SU-DHL-6 (cell line): ENCODE data around the gene DHDDS.

ENCODE experiments used
- H2AFZ ChIP-seq: fragments of 200-600 bp; sonication (generic); 2 replicates; pipeline ENCODE4 v1.6.1; 2014; ENCODE audit warnings: low read depth, mild to moderate bottlenecking, moderate library complexity, mixed read lengths, antibody characterized with exemption, low read length; ENCODE audit not compliant: severe bottlenecking
- H3F3A ChIP-seq: fragments of 200-600 bp; shearing (Covaris generic); 2 replicates; pipeline ENCODE4 v1.6.0; 2016; ENCODE audit warnings: antibody characterized with exemption, mild to moderate bottlenecking; ENCODE audit not compliant: insufficient read depth
- H3K27ac ChIP-seq: fragments of 200-600 bp; sonication (generic); 2 replicates; pipeline ENCODE4 v1.5.1; 2016; ENCODE audit warnings: low read depth, mild to moderate bottlenecking, low read length, moderate library complexity, mixed read lengths
- H3K27me3 ChIP-seq: fragments of 200-600 bp; sonication (generic), shearing (Covaris generic); 2 replicates; pipeline ENCODE4 v1.6.0; 2014; ENCODE audit warnings: mild to moderate bottlenecking, low read length
- H3K36me3 ChIP-seq: fragments of 200-600 bp; sonication (generic); 2 replicates; pipeline ENCODE4 v1.6.1; 2014; ENCODE audit warnings: mild to moderate bottlenecking, low read length, mixed read lengths
- H3K4me2 ChIP-seq: fragments of 300-600, 200-600 bp; shearing (Covaris generic), sonication (generic); 2 replicates; pipeline ENCODE4 v1.6.0; 2014; ENCODE audit warnings: low read length, low read depth, mild to moderate bottlenecking; ENCODE audit not compliant: poor library complexity, severe bottlenecking
- H3K4me3 ChIP-seq: fragments of 200-600 bp; sonication (generic); 2 replicates; pipeline ENCODE4 v1.5.1; 2014; ENCODE audit warnings: antibody characterized with exemption, low read length, mild to moderate bottlenecking, mixed read lengths; ENCODE audit not compliant: insufficient read depth, poor library complexity, severe bottlenecking
- H3K79me2 ChIP-seq: fragments of 200-600 bp; sonication (generic); 2 replicates; pipeline ENCODE4 v1.6.1; 2014; ENCODE audit warnings: mild to moderate bottlenecking, low read length, moderate library complexity; ENCODE audit not compliant: insufficient read depth
- H3K9ac ChIP-seq: fragments of 200-600 bp; sonication (generic); 2 replicates; pipeline ENCODE4 v1.7.0; 2014; ENCODE audit warnings: mild to moderate bottlenecking, low read length
- H3K9me2 ChIP-seq: fragments of 200-600 bp; sonication (generic); replicated peaks from 2 replicates; pipeline ENCODE4 v1.6.1; 2014; ENCODE audit warnings: low read length; ENCODE audit not compliant: insufficient read depth
- H3K9me3 ChIP-seq: fragments of 200-600 bp; sonication (generic); 2 replicates; pipeline ENCODE4 v1.6.1; 2014; ENCODE audit warnings: low read length, mixed read lengths; ENCODE audit not compliant: insufficient read depth
- H4K20me1 ChIP-seq: fragments of 200-600 bp; sonication (generic); 2 replicates; pipeline ENCODE4 v1.6.1; 2014; ENCODE audit warnings: low read depth, mild to moderate bottlenecking, antibody characterized with exemption, low read length, moderate library complexity, mixed read lengths
- EZH2phosphoT487 ChIP-seq: fragments of 200-600 bp; sonication (generic), shearing (Covaris generic); conservative IDR thresholded peaks from 2 replicates; pipeline ENCODE4 v1.6.1; 2018; ENCODE audit warnings: mild to moderate bottlenecking, antibody characterized with exemption, low read length, moderate library complexity, mixed read lengths
- TF ChIP-seq, protein P1 (sequence below): fragments of 200-600 bp; sonication (generic); IDR thresholded peaks from one replicate; pipeline ENCODE4 v1.5.1; 2017; ENCODE audit warnings: antibody characterized with exemption, mild to moderate bottlenecking, low read length, moderate library complexity; ENCODE audit not compliant: insufficient read depth, poor library complexity, severe bottlenecking

Gene DHDDS

DNA sequence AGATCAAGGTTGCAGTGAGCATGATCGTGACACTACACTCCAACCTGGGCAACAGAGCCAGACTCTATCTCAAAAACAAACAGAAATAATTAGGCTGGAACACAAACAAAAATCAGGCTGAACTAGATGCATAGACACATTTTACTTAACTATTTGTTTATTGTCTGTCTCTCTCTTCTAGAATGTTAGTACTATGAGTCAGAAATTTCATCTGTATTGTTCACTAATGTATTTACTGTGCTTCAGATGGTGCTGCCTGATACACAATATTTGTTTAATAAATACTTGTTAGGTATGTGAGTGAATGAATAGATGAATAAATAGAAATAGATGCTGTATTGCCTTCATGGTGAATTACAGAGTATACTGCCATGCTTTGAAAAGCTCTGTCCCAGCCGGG lies 27.5 kb upstream of the DHDDS start:
- Histone ChIP-seq H3K4me3 (no peak overlapping the region), H4K20me1 (no peaks in the 10 kb centered on the region), H3K4me2 (no peak overlapping the region), H3K79me2 (no peaks in the 10 kb centered on the region), H3K36me3 (no peaks in the 10 kb centered on the region), H3K27me3 (no peaks in the 10 kb centered on the region), H3K9me2 (no peaks in the 10 kb centered on the region), H3F3A (no peaks in the 10 kb centered on the region), H3K27ac (no peak overlapping the region), H3K9me3 (no peaks in the 10 kb centered on the region), H2AFZ (no peak overlapping the region), H3K9ac (no peak overlapping the region)
- TF ChIP-seq EZH2phosphoT487, result no peak
- TF ChIP-seq, protein P1, sequence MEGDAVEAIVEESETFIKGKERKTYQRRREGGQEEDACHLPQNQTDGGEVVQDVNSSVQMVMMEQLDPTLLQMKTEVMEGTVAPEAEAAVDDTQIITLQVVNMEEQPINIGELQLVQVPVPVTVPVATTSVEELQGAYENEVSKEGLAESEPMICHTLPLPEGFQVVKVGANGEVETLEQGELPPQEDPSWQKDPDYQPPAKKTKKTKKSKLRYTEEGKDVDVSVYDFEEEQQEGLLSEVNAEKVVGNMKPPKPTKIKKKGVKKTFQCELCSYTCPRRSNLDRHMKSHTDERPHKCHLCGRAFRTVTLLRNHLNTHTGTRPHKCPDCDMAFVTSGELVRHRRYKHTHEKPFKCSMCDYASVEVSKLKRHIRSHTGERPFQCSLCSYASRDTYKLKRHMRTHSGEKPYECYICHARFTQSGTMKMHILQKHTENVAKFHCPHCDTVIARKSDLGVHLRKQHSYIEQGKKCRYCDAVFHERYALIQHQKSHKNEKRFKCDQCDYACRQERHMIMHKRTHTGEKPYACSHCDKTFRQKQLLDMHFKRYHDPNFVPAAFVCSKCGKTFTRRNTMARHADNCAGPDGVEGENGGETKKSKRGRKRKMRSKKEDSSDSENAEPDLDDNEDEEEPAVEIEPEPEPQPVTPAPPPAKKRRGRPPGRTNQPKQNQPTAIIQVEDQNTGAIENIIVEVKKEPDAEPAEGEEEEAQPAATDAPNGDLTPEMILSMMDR, result no peak

DNA sequence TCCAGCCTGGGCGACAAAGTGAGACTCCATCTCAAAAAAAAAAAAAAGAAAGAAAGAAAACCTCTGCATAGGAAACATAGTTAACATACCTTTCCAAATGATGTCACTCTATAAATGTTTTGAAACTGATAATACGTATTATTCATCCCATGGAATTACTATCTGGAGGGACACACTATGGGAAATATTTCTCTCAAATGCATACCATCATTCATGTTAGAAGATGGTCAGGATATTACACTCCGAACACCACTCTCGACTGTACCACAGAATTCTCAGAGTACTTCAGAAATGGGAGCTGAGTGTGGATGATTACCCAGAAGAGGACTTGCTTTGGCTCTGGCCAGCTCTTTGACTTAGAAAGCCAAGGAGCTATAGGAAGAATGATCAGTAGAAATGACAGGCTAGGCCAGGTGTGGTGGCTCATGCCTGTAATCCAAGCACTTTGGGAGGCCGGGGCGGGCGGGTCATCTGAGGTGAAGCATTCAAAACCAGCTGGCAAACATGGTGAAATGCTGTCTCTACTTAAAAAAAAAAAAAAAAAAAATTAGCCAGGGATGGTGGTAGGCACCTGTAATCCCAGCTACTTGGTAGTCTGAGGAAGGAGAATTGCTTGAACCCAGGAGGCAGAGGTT lies 26.7 kb upstream of the DHDDS start:
- Histone ChIP-seq H3K9me2 (no peaks in the 10 kb centered on the region), H3K79me2 (no peaks in the 10 kb centered on the region), H3F3A (no peaks in the 10 kb centered on the region), H3K9ac (no peak overlapping the region), H3K36me3 (no peaks in the 10 kb centered on the region), H3K27me3 (no peaks in the 10 kb centered on the region), H3K4me3 (no peak overlapping the region), H3K9me3 (no peaks in the 10 kb centered on the region), H4K20me1 (no peaks in the 10 kb centered on the region), H3K27ac (no peak overlapping the region), H3K4me2 (no peak overlapping the region), H2AFZ (no peak overlapping the region)
- TF ChIP-seq, protein P1, result no peak
- TF ChIP-seq EZH2phosphoT487, result no peak

DNA sequence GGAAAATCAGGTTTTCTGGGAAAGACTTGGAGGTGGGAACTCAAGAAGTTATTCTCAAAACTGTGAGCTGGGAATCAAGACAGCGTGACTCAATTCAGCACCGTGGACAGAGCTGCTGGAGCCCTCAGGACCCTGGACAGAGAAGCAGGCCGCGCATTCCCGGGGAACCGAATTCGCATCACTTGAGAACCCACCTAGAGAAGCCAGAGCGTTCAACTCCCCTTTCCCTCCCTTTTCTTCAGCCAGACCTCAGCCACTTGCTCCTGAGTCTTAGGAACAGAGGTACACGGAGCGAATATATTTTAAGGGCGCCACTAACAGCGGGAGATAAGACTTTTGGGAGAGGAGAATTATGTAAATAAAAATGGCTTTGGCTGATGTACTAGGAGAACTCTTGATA lies 23.5 kb upstream of the DHDDS start:
- H3K9ac ChIP-seq, result no peak overlapping the region
- H3K79me2 ChIP-seq, result no peaks in the 10 kb centered on the region
- H3F3A ChIP-seq, result no peaks in the 10 kb centered on the region
- no peak overlapping the region for H3K4me3 ChIP-seq
- H2AFZ ChIP-seq, result no peak overlapping the region
- no peaks in the 10 kb centered on the region for H3K9me2 ChIP-seq
- no peaks in the 10 kb centered on the region for H4K20me1 ChIP-seq
- no peak overlapping the region for H3K4me2 ChIP-seq
- no peaks in the 10 kb centered on the region for H3K36me3 ChIP-seq
- H3K9me3 ChIP-seq, result no peaks in the 10 kb centered on the region
- no peaks in the 10 kb centered on the region for H3K27me3 ChIP-seq
- TF ChIP-seq EZH2phosphoT487, result no peak
- TF ChIP-seq, protein P1, result no peak
- no peak overlapping the region for H3K27ac ChIP-seq
